Pericardium fibroblast (primary cell): ENCODE measurements around the gene RPL31. TPM values are rescaled to one million over a fixed set of nuclear protein-coding genes. Genes with fewer than 3 reads are reported as not detected.

Source experiments
- total RNA-seq: library from RNA; depleted of rRNA; stranded (reverse); fragments of >200 nt; gene quantifications from 2 replicates; pipeline ENCODE4 v1.2.3, GENCODE V29; 2015

RPL31 gene
- 1,697 and 2,108 TPM in 2 replicates for total RNA-seq

DNA sequence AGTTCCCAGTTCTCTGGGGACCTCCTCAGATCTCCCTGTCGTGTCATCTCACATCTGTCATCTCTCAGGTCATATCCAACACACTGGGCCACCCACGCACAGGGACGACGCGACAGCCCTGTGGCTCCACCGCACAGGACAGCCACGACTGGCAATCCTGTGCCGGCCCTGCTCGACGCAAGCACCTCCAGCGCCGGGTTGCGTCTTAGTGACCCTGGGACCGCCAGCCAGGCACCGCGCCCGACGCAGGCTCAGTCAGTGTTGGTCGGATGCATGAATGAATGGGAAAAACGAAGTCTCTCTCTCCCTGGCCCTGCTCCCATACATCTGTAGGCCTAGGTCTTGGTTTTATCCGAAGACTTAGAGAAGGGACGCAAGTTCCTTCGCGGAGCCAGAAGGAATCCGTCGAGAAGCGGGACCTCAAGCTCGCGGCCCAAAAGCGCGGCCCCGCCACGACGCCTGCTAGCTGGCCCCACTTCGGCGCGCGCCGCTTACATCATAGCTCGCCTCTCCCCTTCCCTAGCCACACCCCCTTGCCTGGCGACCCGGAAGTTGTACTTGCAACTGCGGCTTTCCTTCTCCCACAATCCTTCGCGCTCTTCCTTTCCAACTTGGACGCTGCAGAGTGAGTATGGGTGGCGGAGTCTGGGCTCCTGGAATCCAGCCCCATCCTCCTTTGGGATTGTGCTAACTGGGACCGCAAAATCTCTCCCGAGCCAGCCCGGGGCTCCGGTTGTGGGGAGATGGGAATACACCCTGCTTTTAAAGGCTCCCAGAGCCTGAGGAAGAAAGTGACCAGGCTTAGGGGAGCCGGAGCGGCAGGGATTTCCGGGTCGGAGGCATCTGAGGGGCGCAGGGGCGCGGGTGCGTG is at the start of gene RPL31:
RPL31 (plus strand) TSS at position 599 of the 871 bp plus-strand sequence. CDS start 413 bp downstream, outside the sequence.

Other genes starting within 250 kb of the RPL31 start
- gene NPAS2, start 182.2 kb upstream of the RPL31 start, total RNA-seq, result 12.6 and 37.3 TPM in 2 replicates
- 11.4 and 13.5 TPM in 2 replicates for gene TBC1D8, start 149.1 kb downstream of the RPL31 start, total RNA-seq